HepG2 (cell line): Measurements from ENCODE around the gene PRMT2. TPM values are rescaled to one million over a fixed set of nuclear protein-coding genes. Genes with fewer than 3 reads are reported as not detected.
A peak's percentile ranks its signal among the peaks of the same experiment; 100 is the strongest.

Experiments used
- MAF1 ChIP-seq: sonication (generic); formaldehyde crosslinking; IDR thresholded peaks from 2 replicates; pipeline ENCODE4 v1.5.0; 2020; ENCODE audit warnings: missing genetic modification reagents, borderline replicate concordance
- RELA ChIP-seq: sonication (generic); formaldehyde crosslinking; IDR thresholded peaks from 2 replicates; pipeline ENCODE4 v1.4.0; 2020; ENCODE audit warnings: missing genetic modification reagents
- ZC3H13 ChIP-seq: sonication (generic); formaldehyde crosslinking; IDR thresholded peaks from 2 replicates; pipeline ENCODE4 v1.8.1; 2023; ENCODE audit warnings: mild to moderate bottlenecking, missing genetic modification reagents, moderate library complexity
- ZFP36 ChIP-seq: fragments of 150-350 bp; IDR thresholded peaks from 2 replicates; pipeline ENCODE4 v1.6.1; 2018; ENCODE audit warnings: borderline replicate concordance, low read length, low read depth; ENCODE audit not compliant: partially characterized antibody
- ZFP90 ChIP-seq: sonication (generic); formaldehyde crosslinking; IDR thresholded peaks from 2 replicates; pipeline ENCODE4 v1.8.0; 2022; ENCODE audit warnings: missing genetic modification reagents, mild to moderate bottlenecking, inconsistent platforms, borderline replicate concordance
- ZHX2 ChIP-seq, 2 experiments: sonication (generic) in 1 of 2; formaldehyde crosslinking in 1 of 2; IDR thresholded peaks; 2 replicates each; pipeline versions ENCODE4 v1.6.1 to v1.9.0; 2014 to 2022; ENCODE audit warnings: antibody characterized with exemption in 1 of 2, borderline replicate concordance in 1 of 2, inconsistent platforms in 1 of 2, low read depth in 1 of 2, missing genetic modification reagents in 1 of 2
- ZNF264 ChIP-seq: sonication (generic); formaldehyde crosslinking; IDR thresholded peaks from 2 replicates; pipeline ENCODE4 v1.4.0; 2020; ENCODE audit warnings: missing genetic modification reagents
- ZNF460 ChIP-seq: sonication (generic); formaldehyde crosslinking; IDR thresholded peaks from 2 replicates; pipeline ENCODE4 v1.5.1; 2020; ENCODE audit warnings: missing genetic modification reagents, mild to moderate bottlenecking, borderline replicate concordance
- ZNF550 ChIP-seq: sonication (generic); formaldehyde crosslinking; IDR thresholded peaks from 2 replicates; pipeline ENCODE4 v1.4.0; 2020; ENCODE audit warnings: mild to moderate bottlenecking, missing genetic modification reagents, borderline replicate concordance
- ZNF563 ChIP-seq: sonication (generic); formaldehyde crosslinking; IDR thresholded peaks from 2 replicates; pipeline ENCODE4 v1.8.0; 2022; ENCODE audit warnings: mild to moderate bottlenecking, moderate library complexity, missing genetic modification reagents
- ZSCAN20 ChIP-seq: sonication (generic); formaldehyde crosslinking; IDR thresholded peaks from 2 replicates; pipeline ENCODE4 v1.4.0; 2020; ENCODE audit warnings: missing genetic modification reagents, mild to moderate bottlenecking, borderline replicate concordance
- polyA plus RNA-seq, 8 experiments: library from polyadenylated mRNA; depleted of rRNA in 3 of 8; stranded (reverse) in 7 of 8; unstranded in 1 of 8; fragments of >200 nt; fragmentation: Illumina TruSeq in 4 of 8; extraction: Trizol in 4 of 8; gene quantifications; 2 replicates each; pipeline versions ENCODE4 v1.2.1 to v1.2.3, GENCODE V29; 2011 to 2016; ENCODE audit warnings: low read depth in 4 of 8, missing spikeins in 1 of 8, mixed read lengths in 1 of 8; ENCODE audit not compliant: insufficient read depth in 1 of 8
- total RNA-seq, 5 experiments: library from RNA; depleted of rRNA; stranded (reverse); fragments of >200 nt; fragmentation: Illumina TruSeq; extraction: Trizol; gene quantifications; 2 replicates each; pipeline ENCODE4 v1.2.3, GENCODE V29; 2016; ENCODE audit warnings: low read depth in 1 of 5
- TF ChIP-seq, protein P1 (sequence below): sonication (generic); formaldehyde crosslinking; IDR thresholded peaks from 2 replicates; pipeline ENCODE4 v1.4.0; 2020; ENCODE audit warnings: mild to moderate bottlenecking, missing genetic modification reagents
- TF ChIP-seq, protein P2 (sequence below): fragments of 450-650 bp; IDR thresholded peaks from 2 replicates; pipeline ENCODE4 v1.6.1; 2017; ENCODE audit warnings: mild to moderate bottlenecking
- TF ChIP-seq, protein P3 (sequence below), 2 experiments: sonication (generic) in 1 of 2; formaldehyde crosslinking in 1 of 2; IDR thresholded peaks; 2 replicates each; pipeline versions ENCODE4 v1.4.0 to v1.6.1; 2018 to 2020; ENCODE audit warnings: missing genetic modification reagents in 2 of 2, borderline replicate concordance in 1 of 2, low read depth in 1 of 2, mild to moderate bottlenecking in 1 of 2, missing biosample characterization in 1 of 2

Gene PRMT2
- total and polyA plus RNA-seq, 2 of the 13 experiments (the other 11 are each of a cell fraction or from before 2014, with no cell fraction given) = 54.4 to 78.8 TPM

- TF ChIP-seq, protein P1, sequence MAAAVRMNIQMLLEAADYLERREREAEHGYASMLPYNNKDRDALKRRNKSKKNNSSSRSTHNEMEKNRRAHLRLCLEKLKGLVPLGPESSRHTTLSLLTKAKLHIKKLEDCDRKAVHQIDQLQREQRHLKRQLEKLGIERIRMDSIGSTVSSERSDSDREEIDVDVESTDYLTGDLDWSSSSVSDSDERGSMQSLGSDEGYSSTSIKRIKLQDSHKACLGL (CRISPR knock-in tag) = peak; percentile 60; the same call in 1 of the 2 replicates
- TF ChIP-seq ZFP36 (no peak), ZNF264 (CRISPR knock-in tag) (no peak), RELA (CRISPR knock-in tag) (no peak), ZSCAN20 (no peak), ZNF563 (no peak), MAF1 (peak; percentile 49; the same call in 1 of the 2 replicates), ZC3H13 (CRISPR knock-in tag) (no peak), ZFP90 (CRISPR knock-in tag) (0 out of 2 replicates have a peak, but pooled peaks have one; percentile 18), ZHX2 (IDR thresholded peaks at IDR 0.05; ENCODE audit: low read depth) (no peak), ZHX2 (CRISPR knock-in tag; IDR thresholded peaks at IDR 0.05; ENCODE audit: borderline replicate concordance) (no peak), ZNF550 (no peak), ZNF460 (CRISPR knock-in tag) (no peak)
- TF ChIP-seq, protein P2, sequence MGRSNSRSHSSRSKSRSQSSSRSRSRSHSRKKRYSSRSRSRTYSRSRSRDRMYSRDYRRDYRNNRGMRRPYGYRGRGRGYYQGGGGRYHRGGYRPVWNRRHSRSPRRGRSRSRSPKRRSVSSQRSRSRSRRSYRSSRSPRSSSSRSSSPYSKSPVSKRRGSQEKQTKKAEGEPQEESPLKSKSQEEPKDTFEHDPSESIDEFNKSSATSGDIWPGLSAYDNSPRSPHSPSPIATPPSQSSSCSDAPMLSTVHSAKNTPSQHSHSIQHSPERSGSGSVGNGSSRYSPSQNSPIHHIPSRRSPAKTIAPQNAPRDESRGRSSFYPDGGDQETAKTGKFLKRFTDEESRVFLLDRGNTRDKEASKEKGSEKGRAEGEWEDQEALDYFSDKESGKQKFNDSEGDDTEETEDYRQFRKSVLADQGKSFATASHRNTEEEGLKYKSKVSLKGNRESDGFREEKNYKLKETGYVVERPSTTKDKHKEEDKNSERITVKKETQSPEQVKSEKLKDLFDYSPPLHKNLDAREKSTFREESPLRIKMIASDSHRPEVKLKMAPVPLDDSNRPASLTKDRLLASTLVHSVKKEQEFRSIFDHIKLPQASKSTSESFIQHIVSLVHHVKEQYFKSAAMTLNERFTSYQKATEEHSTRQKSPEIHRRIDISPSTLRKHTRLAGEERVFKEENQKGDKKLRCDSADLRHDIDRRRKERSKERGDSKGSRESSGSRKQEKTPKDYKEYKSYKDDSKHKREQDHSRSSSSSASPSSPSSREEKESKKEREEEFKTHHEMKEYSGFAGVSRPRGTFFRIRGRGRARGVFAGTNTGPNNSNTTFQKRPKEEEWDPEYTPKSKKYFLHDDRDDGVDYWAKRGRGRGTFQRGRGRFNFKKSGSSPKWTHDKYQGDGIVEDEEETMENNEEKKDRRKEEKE = no peak
- TF ChIP-seq, protein P3, sequence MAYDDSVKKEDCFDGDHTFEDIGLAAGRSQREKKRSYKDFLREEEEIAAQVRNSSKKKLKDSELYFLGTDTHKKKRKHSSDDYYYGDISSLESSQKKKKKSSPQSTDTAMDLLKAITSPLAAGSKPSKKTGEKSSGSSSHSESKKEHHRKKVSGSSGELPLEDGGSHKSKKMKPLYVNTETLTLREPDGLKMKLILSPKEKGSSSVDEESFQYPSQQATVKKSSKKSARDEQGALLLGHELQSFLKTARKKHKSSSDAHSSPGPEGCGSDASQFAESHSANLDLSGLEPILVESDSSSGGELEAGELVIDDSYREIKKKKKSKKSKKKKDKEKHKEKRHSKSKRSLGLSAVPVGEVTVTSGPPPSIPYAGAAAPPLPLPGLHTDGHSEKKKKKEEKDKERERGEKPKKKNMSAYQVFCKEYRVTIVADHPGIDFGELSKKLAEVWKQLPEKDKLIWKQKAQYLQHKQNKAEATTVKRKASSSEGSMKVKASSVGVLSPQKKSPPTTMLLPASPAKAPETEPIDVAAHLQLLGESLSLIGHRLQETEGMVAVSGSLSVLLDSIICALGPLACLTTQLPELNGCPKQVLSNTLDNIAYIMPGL (CRISPR knock-in tag; IDR thresholded peaks at IDR 0.05; ENCODE audit: borderline replicate concordance in 1 of 2, low read depth in 1 of 2) = peak in 1 of 2 experiments; percentile 51; a peak in 2 of 4 replicates
Observed at GRCh38 chr21:46667741-46668380, 32.4 kb downstream of the PRMT2 start (continued).
